Fibroblast of skin of right quadriceps (primary cell): ENCODE data around the gene TRAPPC2L.
A peak's percentile ranks its signal among the peaks of the same experiment; 100 is the strongest.

Source experiments
- DNase-seq: peaks from one replicate; pipeline ENCODE4 v3.0.0-alpha.2; 2013

The TRAPPC2L gene, protein sequence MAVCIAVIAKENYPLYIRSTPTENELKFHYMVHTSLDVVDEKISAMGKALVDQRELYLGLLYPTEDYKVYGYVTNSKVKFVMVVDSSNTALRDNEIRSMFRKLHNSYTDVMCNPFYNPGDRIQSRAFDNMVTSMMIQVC

DNA sequence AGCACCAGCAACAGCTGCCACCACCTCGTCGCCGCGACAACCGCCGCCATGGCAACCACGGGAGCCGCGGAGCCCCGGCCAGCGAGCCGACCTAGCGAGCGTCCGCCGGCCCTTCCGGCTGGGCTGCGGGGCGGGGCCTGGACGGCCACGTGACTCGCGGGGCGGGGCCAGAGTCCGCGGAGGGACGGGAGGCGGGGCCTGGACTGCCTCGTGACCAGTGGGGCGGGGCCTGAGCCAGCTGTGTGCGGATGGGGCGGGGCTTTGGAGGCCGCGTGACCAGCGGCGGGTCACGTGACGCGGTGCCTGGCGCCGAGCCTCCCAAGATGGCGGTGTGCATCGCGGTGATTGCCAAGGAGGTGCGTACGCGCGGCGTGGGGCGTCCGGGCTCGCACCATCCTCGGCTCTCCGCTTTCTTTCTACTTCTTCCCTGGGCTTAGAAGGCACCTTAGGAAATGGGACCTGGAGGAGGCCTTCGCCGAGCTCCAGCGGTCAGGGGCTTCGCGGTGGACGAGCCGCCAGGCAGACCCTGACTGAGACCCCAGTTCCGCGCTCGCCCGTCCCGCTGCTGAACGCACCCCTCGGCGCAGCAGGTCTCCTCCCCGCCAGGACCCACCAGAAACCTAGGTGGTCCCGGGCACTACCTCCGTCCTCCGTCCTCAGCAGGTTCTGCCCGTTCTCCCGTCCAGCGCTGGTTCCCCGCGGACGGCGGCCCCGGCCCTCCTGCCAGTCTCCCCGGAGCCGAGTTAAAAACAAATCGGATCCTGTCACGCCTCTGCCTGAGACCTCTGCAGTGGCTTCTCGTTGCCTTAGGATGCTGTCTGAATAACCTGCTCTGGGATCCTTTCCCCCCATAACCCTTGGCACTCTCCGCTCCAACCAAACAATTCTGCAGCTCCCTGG is at the start of gene TRAPPC2L, which contains the start of gene GALNS:
TSS of gene TRAPPC2L (plus strand) at position 300 of the 900 bp plus-strand sequence. CDS start at position 324, 24 bp downstream.
TSS of gene GALNS (minus strand) at position 120 of the 900 bp plus-strand sequence. CDS start at position 50, 70 bp downstream.
- peak; percentile 93 for DNase-seq

DNA sequence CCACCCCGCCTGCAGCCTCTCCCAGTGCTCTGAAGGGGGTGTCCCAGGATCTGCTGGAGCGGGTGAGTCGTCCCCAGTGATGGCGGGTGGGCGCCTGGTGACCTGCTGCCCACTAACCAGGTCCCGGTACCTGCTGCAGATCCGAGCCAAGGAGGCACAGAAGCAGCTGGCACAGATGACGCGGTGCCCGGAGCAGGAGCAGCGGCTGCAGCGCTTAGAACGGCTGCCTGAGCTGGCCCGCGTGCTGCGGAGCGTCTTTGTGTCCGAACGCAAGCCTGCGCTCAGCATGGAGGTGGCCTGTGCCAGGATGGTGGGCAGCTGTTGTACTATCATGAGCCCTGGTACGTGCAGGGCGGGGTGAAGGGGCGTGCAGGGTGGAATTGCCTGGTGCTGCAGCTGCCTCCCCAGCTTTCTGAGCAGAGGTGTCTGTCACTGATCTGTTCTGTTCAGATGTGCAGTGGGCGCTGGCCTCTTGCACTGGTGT is 49.7 kb upstream of the TRAPPC2L start:
- DNase-seq: no peak

DNA sequence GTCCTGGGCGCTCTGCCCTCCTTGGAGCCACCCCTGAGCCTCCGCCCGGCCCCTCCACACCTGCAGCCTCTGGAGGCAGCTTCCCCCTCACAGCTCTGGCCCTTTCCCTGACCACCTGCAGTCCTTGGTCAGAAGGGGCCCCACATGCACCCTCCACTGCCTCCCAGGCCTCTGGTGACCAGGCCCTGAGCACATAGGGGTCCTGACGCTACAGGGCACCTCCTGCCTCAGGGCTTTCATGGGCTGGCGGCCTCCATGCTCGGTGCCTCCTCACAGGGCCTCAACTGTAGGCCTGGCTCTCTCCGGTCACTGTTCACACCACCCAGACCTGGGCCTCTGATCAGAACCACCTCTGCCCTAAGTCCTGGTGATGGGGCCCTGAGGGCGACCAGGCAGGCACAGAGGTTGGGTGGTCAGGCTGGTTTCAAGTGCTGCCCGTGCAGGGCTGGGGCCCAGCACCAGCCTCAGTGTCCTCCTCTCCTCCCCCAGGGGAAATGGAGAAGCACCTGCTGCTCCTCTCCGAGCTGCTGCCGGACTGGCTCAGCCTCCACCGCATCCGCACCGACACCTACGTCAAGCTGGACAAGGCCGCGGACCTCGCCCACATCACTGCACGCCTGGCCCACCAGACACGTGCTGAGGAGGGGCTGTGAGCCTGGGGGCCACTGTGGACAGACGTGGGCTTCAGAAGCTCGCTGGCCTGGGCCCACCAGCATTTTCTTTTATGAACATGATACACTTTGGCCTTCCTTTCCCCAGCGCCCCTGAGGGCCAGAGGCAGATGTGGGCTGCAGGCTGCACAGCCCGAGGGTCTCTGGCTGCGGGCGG is 49.1 kb upstream of the TRAPPC2L start:
- no peak for DNase-seq

DNA sequence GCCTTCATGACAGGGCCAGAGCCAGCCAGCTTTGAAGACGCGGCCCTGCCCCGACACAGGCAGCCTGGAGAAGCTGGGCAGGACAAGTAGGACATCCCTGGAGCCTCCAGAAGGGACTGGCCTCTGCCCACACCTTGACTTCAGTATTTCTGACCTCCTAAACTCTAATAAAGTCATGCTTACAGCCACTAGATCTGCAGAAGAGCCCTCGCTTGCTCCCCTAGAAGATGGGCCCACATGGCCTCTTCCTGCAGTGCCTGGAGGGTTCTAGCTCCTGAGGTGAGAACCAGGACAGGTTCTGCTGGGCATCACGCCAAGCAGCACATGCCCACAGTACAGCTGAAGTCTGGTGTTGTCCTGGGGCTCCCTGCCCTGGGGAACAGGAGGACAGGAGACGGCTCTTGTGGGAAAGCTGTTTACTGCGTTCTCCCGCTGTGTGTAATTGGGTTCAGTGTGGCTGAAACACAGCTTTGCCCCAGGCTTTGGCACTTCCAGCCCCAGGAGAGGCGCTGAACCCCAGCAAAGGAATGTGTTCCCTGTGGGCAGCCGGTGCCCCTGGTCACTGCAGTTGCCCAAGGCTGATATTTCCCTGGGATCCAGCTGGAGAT is 47.8 kb upstream of the TRAPPC2L start:
- no peak for DNase-seq

DNA sequence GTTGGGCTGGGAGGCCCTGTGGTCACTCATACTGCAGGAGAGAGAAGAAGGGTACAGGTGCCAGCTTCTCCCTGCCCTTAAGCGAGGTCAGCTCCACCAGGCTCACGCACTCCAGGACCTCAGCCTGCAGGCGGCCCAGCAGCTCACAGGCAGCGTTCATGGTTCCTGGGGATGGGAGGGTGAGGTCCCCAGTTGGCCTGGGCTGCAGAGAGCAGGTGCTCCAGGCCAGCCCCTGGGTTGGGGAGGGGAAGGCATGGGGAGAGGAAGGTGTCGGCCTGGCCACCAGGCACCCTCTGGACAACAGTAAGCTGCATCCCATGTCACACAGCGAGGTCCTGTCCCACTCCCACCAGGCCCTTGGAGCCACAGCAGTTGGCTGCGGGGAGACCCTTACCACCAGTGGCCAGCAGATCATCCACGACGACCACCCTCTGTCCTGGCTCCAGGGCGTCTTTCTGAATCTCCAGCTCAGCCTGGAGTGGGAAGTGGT is 47.2 kb upstream of the TRAPPC2L start:
- no peak for DNase-seq

DNA sequence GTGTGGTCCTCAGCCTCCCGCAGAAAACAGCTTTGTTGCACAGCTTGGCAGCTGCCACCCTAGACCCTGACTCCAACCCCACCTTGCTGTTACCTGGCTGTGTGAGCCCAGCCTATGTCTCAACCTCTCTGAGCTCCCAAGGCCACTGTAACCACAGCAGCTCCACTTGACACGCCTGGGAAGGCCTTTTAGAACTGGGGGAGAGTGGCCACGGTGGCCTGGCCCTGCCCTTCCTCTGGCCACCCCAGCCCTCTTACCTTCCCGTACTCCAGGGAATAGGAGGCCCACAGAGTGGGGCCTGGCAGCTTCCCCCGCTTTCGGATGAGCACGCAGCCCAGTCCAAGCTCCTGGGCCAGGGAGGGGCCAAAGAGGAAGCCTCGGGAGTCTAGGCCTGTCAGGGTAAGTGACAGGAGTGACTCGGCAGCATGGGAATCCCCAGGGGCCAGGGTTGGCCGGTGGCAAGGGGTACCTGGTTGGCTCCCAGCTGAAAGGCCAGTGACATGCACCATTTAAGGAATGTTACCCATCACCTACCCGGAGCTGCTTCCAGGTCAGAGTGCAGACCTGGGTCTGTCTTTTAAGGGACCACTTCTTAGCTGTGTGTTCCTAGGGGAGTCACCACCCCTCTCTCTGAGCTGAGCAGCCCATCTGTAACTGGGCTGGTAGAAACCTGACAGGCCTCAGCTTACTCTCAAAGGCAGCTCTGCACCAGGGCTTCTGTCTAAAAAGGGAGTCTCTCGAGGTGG is 46.6 kb upstream of the TRAPPC2L start:
- no peak for DNase-seq

DNA sequence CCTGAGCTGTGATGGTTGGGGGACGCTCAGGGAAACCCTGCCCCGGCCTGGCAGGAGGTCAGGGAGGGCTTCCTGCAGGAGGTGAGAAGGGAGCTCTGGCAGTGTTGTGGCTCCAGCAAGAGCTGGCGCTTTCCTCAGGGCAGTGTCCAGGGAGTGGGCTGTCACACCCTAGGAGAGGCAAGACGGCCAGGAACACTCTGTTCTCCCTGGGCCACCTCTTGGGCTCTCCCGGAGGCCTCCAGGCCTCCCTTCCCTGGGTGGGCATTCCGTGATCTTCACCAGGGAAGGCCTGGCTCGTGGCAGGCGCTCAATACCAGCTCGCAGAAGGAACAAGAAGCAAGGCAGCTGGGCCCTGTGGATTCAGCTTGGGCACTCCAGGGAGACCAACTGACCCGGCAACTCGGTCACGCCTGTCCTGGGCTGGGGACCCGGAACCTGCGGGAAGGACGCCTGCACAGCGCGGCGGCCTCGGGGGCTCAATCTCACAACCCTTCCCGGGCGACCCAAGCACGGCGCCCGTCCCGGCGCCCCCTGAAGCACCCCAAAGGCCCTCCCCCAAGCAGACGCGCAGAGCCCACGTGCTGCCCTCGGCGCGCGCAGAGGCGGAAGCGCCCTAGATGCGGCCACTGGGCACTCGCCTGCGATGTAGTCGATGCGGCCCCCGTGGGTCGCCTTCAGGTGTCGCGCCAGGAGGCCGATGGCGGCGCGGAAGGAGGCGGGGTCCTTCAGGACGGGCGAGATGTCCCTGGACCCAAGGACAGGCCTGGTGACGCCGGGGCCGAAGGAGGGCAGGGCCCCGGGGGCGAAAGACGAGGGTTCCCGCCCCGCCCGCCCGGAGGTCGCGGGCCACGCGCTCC is 45.8 kb upstream of the TRAPPC2L start:
- DNase-seq: peak; percentile 83

DNA sequence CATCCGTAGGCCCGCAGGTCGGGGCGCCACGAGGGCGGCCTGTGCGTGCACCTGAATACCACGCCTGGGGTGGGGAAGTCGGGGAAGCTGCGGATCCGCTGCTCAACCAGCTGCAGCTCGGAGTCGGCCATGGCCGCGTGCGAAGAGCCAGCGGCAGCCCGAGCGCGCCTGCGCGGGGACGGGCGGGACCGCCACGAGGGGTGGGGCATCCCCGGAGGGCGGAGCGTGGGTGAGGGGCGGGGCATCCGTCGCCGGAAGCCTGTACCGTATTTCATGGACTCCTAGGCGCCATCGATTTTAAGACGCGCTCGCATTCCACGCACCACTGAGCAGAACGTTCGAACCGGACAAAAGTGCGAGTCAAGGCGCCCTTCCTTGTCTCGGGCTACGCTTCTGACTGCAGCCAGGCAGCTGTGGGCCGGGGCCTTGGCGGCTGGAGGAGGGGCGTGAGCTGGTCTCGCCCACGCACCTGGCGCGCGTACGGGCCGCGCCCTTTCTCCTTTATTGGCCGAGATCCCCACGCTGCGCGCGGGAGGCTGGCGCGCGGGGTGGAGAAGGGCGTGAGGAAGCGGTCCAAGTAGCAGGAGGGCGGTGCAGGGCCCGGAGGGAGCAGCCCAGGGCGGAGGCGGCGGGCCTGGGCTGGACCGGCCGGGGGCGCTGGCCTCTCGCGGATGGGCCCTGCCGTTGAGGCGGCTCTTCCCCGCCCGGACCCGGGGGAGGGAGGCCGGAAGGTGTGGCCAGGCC is 45.0 kb upstream of the TRAPPC2L start, which contains the start of gene APRT:
TSS of gene APRT (minus strand) at position 160 of the 744 bp plus-strand sequence. CDS start at position 131, 29 bp downstream.
- DNase-seq: peak; percentile 93

DNA sequence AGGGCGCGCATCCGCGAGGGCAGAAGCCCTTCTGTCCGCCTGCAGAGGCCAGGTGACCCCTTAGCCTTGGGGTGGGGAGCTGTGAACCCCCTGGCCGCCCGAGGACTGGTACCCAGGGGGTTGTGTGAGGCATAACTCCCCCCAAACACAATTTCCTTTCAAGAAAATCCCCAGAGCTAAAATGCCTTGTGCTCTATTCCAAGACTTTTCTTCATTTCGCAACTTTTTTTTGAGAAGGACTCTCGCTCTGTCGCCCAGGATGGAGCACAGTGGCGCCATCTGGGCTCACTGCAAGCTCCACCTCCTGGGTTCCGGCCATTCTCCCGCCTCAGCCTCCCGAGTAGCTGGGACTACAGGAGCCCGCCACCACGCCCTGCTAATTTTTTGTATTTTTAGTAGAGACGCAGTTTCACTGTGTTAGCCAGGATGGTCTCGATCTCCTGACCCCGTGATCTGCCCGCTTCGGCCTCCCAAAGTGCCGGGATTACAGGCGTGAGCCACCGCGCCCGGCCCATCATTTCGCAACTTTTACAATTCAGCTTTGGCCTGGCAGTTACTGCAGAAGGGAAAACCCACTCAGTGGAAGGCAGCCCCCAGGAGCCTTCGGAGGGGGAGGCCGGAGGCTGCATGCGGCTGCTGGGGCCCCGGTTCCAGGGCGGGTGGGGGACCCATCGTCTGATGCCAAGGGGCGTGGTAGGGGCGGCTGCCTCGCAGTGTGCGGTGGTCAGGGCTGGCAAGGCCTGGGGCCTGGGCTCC is 44.2 kb upstream of the TRAPPC2L start:
- DNase-seq: peak; percentile 48

DNA sequence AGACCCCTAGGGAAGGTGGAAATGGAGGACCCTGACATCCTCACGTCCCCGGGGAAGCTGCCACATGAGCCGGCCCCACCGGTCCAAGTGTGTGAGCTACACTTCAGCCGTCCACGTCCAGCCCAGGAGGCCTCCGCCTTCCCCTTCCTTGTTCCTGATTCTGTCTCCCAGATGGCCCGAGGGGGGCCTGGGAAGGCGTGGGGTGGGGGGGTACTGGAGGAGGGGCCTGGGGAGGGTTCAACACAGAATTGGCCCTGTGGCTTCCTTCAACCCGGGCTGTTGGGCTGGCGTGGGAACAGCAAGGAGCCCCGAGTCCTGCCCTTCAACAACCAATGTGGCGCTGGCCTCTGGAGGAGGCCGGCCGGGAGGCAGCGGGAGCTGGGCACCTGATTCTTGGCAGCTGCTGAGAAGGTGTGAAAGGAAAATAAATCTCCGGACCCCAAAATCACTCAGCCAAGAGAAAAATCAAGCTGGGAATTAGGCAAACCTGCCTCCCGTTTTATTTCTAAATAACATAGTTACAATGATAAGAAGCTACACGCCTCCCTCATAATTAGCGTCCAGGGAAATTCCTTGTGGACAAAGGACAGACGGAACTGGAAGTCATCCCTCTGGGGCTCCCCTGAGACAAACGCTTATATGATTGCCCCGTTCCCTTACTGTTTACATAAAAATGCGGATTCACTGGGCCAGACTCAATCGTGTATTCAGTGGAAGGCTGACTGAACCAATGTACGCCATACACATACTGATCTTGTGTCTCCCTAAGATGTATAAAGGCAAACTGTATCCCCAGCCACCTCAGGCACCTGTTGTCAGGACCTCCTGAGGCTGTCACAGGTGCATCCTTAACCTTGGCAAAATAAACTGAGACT is 43.4 kb upstream of the TRAPPC2L start:
- no peak for DNase-seq

DNA sequence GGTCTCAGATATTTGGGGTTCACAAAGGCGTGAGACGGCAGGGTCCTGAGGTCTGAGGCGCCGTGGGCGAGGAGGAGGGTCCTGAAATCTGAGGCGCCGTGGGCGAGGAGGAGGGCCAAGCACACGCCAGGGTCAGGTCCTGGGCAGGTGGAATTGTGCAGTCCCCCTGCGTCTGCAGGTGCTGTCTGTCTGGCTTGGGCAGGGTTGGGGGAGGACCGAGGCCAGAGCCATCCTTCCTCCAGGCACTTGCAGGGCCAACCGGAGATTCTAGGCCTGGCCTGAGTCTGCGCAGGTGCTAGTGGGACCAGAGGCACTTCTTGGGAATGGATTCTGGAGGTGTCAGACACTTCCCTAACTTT is 42.8 kb upstream of the TRAPPC2L start:
- DNase-seq: no peak

DNA sequence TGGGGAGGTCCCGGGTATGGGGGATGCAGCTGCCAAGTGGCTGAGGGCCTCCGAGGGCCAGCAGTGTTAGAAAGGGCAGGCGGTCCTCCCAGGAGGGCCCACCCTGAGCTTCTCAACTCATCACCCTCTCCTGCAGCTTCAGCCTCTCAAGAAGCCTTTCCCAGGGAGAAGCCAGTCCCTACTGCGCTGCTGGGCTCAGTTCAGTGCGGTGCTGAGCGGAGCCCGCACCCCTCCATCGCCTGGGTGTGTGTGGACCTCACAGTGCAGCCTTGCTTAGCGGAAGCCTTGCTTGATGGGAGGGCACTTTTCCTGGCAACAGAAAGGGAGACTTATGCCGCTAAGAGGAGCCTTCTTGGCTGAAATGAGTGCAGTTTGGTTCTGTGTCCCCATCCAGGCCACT is 41.7 kb upstream of the TRAPPC2L start:
- DNase-seq: no peak

DNA sequence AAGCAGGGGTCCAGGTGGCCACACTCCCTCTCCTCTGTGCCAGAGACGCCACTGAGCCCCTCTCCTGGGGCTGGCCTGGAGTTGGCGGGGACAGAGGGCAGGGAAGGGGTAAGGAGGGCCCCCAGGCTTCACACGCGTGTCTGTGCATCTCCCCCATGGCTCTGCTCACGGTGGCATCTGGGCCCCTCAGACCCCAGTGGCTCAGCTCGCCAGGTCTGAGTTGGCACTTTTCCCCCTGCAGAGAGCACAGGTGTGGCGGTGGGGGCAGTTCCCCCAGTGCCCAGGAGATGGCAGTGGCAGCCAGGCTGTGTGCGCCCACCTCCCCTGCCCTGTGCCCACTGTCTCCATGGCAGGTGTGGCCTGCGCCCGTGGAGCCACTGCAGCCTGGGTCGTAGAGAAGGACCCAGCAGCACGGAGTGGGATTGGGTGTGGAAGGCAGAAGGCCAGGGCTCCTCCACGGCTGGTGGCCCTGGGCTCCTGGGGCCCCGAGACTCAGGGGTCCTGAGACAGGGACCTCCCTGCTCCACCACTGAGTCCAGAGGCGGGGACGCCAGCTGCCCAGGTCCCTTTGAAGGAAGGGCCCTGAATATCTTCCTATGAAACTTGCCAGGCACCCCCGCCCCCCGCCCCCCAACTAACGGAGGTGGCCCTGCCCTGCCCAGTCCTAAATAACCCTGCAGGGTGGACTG is 40.9 kb upstream of the TRAPPC2L start:
- DNase-seq: no peak

DNA sequence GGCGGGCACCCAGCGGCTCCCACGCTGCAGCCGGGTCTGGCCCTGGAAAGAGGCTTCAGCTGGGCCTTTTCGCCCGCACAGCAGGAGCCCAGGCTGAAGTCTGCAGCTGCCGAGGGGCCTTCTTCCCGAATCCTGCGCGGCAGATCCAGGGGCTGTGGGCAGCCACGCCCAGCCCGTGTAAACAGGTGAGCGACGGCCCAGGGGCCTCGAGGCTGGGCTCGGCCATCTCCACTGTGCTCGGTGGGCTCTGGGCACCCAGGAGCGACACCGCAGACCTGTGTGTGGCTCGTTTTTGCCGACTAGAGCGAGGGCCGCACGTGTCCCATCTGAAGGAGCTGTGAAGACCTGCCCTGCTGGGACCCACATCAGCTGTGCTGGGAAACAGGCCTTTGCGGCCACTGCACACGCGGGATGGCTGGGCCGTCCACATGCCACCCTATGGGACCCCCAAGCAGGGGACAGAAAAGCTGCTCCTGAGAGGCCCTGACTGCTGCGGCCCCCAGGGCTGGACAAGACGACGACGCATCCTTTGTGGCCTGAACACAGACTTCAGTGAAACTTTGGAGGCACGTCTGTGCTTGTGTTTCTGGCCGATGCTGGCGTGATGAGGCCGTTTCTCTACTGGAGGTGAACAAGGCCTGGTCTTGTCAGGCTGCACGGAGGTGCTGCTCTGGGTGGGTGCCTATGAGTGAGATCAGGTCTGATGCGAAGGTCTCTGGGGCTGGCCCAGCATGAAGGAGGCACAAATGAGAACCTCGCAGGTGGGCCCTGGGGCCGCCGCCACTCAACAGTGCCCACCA is 40.0 kb upstream of the TRAPPC2L start:
- DNase-seq: no peak

DNA sequence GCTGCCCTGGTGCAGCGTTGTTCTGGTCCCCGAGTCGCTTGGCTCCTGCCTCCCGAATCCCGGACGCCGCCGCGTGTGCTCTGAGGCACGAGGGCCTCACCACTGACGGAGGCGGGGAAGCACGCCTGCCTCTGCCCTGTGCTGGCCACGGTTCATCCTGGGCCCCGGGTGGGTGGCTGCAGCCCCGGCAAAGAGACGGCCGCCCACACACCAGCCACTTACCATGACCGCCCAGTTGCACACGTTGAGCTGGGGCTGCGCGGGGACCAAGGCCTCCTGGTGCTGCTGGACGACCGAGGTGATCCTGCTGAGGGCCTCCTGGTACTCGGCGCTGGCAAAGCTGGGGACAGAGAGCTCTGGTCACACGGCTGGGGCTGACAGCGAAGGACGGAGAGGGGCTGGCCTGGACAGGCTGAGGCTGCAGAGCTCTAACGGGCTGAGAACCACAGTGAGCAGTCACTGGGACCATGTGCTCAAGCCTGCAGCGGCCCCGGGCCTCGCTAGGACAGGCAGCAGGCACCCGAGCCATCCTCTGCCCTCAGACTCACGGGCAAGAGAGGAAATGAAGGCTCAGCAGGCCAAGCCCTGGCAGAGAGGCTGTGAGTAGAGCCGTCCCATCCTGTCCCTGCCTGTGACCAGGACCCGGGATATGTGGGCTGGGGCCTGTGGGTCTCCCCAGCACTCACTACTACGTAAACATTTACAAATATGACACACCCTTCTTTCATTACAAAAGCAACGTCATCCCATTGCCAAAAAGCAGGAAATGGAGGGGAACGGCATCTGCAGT is 38.9 kb upstream of the TRAPPC2L start:
- peak; percentile 37 for DNase-seq

DNA sequence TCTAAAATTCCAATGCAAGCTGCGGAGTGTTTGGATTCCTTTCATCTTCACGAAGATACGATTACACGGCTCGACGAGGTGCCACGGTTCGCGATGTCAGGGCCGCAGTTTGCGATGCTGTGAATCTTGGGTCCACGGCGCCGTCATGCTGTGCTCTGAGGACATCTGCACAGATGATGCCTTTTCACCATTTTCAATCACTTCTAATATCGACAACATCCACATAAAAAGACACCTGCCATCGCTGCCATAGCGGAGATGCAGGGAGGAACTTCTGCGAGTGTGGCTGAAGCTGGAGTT is 38.4 kb upstream of the TRAPPC2L start:
- no peak for DNase-seq
